Activated gamma-delta T cell treated with anti-CD3 and anti-CD28 coated beads, Interleukin-2, amount 50 U/mL, for 16 hours (primary cell): Measurements from ENCODE around the gene IQCM.
"Not testable (repeated sequence)": the region's sequence is repeated elsewhere in the genome, so short reads cannot be mapped to it uniquely, and the experiment has no call there.

Source experiments
- DNase-seq: peaks from one replicate; pipeline ENCODE4 v3.0.0-alpha.2; 2020; ENCODE audit warnings: low read depth

The IQCM gene

GRCh38 chr4:149572716-149573115, 242.9 kb downstream of the IQCM start:
- DNase-seq, result no peak

GRCh38 chr4:149555799-149556198, 259.8 kb downstream of the IQCM start:
- DNase-seq, result no peak

GRCh38 chr4:149555146-149555545, 260.5 kb downstream of the IQCM start:
- DNase-seq, result no peak

- DNase-seq, result no peak
Observed at GRCh38 chr4:149553959-149554520, 261.6 kb downstream of the IQCM start.

GRCh38 chr4:149552601-149553000, 263.0 kb downstream of the IQCM start:
- no peak for DNase-seq

GRCh38 chr4:149549911-149550310, 265.7 kb downstream of the IQCM start:
- DNase-seq, result no peak

- no peak for DNase-seq
Observed at GRCh38 chr4:149534779-149535178, 280.9 kb downstream of the IQCM start.

- no peak for DNase-seq
Observed at GRCh38 chr4:149531861-149532260, 283.8 kb downstream of the IQCM start.

- no peak for DNase-seq
Observed at GRCh38 chr4:149523039-149523438, 292.6 kb downstream of the IQCM start.

GRCh38 chr4:149521611-149522425, 293.8 kb downstream of the IQCM start:
- no peak for DNase-seq

- DNase-seq, result no peak
Observed at GRCh38 chr4:149518471-149518870, 297.2 kb downstream of the IQCM start.

- no peak for DNase-seq
Observed at GRCh38 chr4:149513081-149513480, 302.6 kb downstream of the IQCM start.

- DNase-seq, result no peak
Observed at GRCh38 chr4:149512501-149512900, 303.1 kb downstream of the IQCM start.

GRCh38 chr4:149511558-149512298, 303.9 kb downstream of the IQCM start:
- DNase-seq, result no peak

GRCh38 chr4:149507309-149507708, 308.3 kb downstream of the IQCM start:
- not testable (repeated sequence) for DNase-seq

- no peak for DNase-seq
Observed at GRCh38 chr4:149500806-149501205, 314.8 kb downstream of the IQCM start.

GRCh38 chr4:149499726-149500125, 315.9 kb downstream of the IQCM start:
- no peak for DNase-seq

- DNase-seq, result no peak
Observed at GRCh38 chr4:149498246-149498645, 317.4 kb downstream of the IQCM start.

- DNase-seq, result no peak
Observed at GRCh38 chr4:149493492-149493891, 322.2 kb downstream of the IQCM start.

- DNase-seq, result no peak
Observed at GRCh38 chr4:149489321-149489720, 326.3 kb downstream of the IQCM start.

- no peak for DNase-seq
Observed at GRCh38 chr4:149486861-149487260, 328.8 kb downstream of the IQCM start.

GRCh38 chr4:149468669-149469068, 347.0 kb downstream of the IQCM start:
- DNase-seq, result not testable (repeated sequence)

GRCh38 chr4:149466446-149466845, 349.2 kb downstream of the IQCM start:
- no peak for DNase-seq
